GM10266 (cell line): ENCODE data around the gene ZNF701.
"Not testable (repeated sequence)": the region's sequence is repeated elsewhere in the genome, so short reads cannot be mapped to it uniquely, and the experiment has no call there.

Source experiments
- DNase-seq: peaks from one replicate; pipeline ENCODE4 v3.0.0; 2012; ENCODE audit errors: extremely low spot score
- TF ChIP-seq, protein P1 (sequence below): IDR thresholded peaks from 2 replicates; pipeline ENCODE4 v1.5.1; 2012; ENCODE audit warnings: mild to moderate bottlenecking, low read depth; ENCODE audit not compliant: control insufficient read depth, insufficient read depth; ENCODE audit errors: missing control alignments

ZNF701 gene

GRCh38 chr19:52601025-52601973 lies 31.2 kb downstream of the ZNF701 start:
- TF ChIP-seq, protein P1, sequence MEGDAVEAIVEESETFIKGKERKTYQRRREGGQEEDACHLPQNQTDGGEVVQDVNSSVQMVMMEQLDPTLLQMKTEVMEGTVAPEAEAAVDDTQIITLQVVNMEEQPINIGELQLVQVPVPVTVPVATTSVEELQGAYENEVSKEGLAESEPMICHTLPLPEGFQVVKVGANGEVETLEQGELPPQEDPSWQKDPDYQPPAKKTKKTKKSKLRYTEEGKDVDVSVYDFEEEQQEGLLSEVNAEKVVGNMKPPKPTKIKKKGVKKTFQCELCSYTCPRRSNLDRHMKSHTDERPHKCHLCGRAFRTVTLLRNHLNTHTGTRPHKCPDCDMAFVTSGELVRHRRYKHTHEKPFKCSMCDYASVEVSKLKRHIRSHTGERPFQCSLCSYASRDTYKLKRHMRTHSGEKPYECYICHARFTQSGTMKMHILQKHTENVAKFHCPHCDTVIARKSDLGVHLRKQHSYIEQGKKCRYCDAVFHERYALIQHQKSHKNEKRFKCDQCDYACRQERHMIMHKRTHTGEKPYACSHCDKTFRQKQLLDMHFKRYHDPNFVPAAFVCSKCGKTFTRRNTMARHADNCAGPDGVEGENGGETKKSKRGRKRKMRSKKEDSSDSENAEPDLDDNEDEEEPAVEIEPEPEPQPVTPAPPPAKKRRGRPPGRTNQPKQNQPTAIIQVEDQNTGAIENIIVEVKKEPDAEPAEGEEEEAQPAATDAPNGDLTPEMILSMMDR, result peak; percentile 20
- peak; percentile 92 for DNase-seq

DNA sequence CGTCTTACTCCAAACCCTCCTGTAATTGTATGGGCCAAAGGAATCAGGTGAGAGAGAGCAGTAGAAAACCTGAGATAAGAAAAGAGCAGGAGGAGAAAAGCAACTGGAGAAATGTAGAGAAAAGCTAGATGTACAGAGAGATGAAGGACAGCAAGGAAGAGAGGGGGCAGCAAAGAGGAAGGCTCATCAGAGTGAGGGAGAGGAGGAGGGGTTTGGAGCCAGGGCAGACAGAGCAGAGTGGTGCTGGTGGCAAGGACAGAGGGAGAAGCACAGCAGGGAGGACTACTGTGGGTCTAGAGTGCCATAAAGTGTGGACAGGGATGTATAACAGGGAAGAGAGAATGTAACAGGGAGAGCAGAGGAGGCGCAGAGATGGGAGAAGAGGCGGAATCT lies 31.9 kb downstream of the ZNF701 start:
- not testable (repeated sequence) for DNase-seq

DNA sequence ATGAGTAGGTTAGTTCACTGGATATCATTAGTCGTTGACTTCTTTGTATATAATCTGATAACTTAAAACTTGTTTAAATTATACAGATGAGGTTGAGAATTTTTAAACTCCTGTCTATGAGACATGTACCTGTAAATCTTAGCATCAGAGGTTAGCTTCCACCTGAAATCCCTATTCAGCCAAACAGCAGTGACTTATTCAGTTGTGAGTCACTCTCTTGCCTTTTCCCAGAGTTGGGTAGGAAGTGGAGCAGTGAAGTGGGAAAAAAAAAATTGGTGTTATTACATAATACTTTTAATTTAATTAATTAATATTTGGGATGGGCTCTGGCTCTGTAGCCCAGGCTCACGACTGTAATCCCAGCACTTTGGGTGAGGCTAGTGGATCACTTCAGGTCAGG lies 32.9 kb downstream of the ZNF701 start:
- DNase-seq, result no peak
- TF ChIP-seq, protein P1, result no peak

- TF ChIP-seq, protein P1, result no peak
- no peak for DNase-seq
Observed at GRCh38 chr19:52603558-52604207, 33.6 kb downstream of the ZNF701 start.

DNA sequence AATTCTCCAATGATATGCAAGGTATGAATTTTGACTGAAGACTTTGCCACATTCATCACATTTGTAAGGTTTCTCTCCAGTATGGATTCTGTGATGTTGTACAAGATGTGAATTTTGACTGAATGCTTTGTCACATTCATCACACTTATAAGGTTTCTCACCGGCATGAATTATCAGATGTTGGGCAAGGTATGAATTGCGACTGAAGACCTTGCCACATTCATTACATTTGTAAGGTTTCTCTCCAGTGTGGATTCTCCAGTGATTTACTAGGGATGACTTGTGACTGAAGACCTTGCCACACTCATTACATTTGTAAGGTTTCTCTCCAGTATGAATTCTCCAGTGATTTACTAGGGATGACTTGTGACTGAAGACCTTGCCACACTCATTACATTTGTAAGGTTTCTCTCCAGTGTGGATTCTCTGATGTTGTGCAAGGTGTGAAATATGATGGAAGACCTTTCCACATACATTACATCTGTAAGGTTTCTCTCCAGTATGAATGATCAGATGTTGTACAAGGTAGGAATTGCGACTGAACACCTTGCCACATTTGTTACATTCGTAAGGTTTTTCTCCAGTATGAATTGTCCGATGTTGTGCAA lies 43.3 kb downstream of the ZNF701 start:
- TF ChIP-seq, protein P1, result no peak
- no peak for DNase-seq

GRCh38 chr19:52621376-52621775 lies 51.3 kb downstream of the ZNF701 start:
- no peak for DNase-seq
- TF ChIP-seq, protein P1, result no peak

GRCh38 chr19:52622261-52622660 lies 52.2 kb downstream of the ZNF701 start:
- TF ChIP-seq, protein P1, result no peak
- no peak for DNase-seq
